Progenitor cell of endocrine pancreas (in vitro differentiated cells): ENCODE data around the gene CLCN7. TPM values are rescaled to one million over a fixed set of nuclear protein-coding genes. Genes with fewer than 3 reads are reported as not detected.

Source experiments
- DNase-seq: peaks from one replicate; pipeline ENCODE4 v3.0.0; 2021; ENCODE audit warnings: low spot score; ENCODE audit not compliant: unreplicated experiment
- H3K27ac Mint-ChIP-seq: 2 replicates; pipeline ENCODE4 v1.8.0; 2021; ENCODE audit warnings: mild to moderate bottlenecking, moderate library complexity, mixed read lengths
- H3K27me3 Mint-ChIP-seq: 2 replicates; pipeline ENCODE4 v1.8.0; 2021; ENCODE audit warnings: mixed read lengths
- H3K36me3 Mint-ChIP-seq: 2 replicates; pipeline ENCODE4 v1.8.0; 2022; ENCODE audit warnings: mixed read lengths; ENCODE audit not compliant: insufficient read depth
- H3K4me1 Mint-ChIP-seq: 2 replicates; pipeline ENCODE4 v1.8.0; 2021; ENCODE audit warnings: low read depth, mixed read lengths
- H3K4me3 Mint-ChIP-seq: 2 replicates; pipeline ENCODE4 v1.8.0; 2021; ENCODE audit warnings: low read depth, mild to moderate bottlenecking, moderate library complexity, mixed read lengths
- H3K9me3 Mint-ChIP-seq: 2 replicates; pipeline ENCODE4 v1.8.0; 2021; ENCODE audit warnings: low read depth, mixed read lengths
- CTCF ChIP-seq: fragments of 200-600 bp; sonication (generic); IDR thresholded peaks from one replicate; pipeline ENCODE4 v1.5.0; 2021; ENCODE audit warnings: antibody characterized with exemption, mild to moderate bottlenecking; ENCODE audit not compliant: unreplicated experiment
- total RNA-seq: library from RNA; stranded (reverse); gene quantifications from 2 replicates; pipeline ENCODE4 v1.2.1, GENCODE V29; 2021

CLCN7 gene
- total RNA-seq, 1 donor from 2014 or later = 89.4 TPM

- DNase-seq = no peak
- Mint-ChIP-seq H3K27me3 (no peaks in the 10 kb centered on the region), H3K9me3 (no peaks in the 10 kb centered on the region), H3K4me3 (no peak overlapping the region), H3K27ac (no peak overlapping the region), H3K36me3 (peaks cover 10% of the 10 kb centered on the region), H3K4me1 (no peaks in the 10 kb centered on the region)
- no peak for TF ChIP-seq CTCF
These were observed 73.6 kb downstream of the CLCN7 start for GRCh38 chr16:1401061-1401757.

GRCh38 chr16:1398826-1399581 is 75.8 kb downstream of the CLCN7 start:
- Mint-ChIP-seq H3K36me3 (peaks cover 10% of the 10 kb centered on the region), H3K27me3 (no peaks in the 10 kb centered on the region), H3K4me3 (no peak overlapping the region), H3K27ac (no peak overlapping the region), H3K4me1 (no peaks in the 10 kb centered on the region), H3K9me3 (no peaks in the 10 kb centered on the region)
- no peak for TF ChIP-seq CTCF
- DNase-seq = no peak

- no peak for TF ChIP-seq CTCF
- Mint-ChIP-seq H3K27me3 (no peaks in the 10 kb centered on the region), H3K4me1 (no peaks in the 10 kb centered on the region), H3K27ac (no peak overlapping the region), H3K9me3 (no peaks in the 10 kb centered on the region), H3K36me3 (peaks cover 8% of the 10 kb centered on the region), H3K4me3 (no peak overlapping the region)
- no peak for DNase-seq
These were observed 76.5 kb downstream of the CLCN7 start for GRCh38 chr16:1398351-1398750.

GRCh38 chr16:1397779-1398178 is 77.0 kb downstream of the CLCN7 start:
- no peak for TF ChIP-seq CTCF
- Mint-ChIP-seq H3K9me3 (no peaks in the 10 kb centered on the region), H3K27me3 (no peaks in the 10 kb centered on the region), H3K4me3 (no peak overlapping the region), H3K36me3 (peaks cover 9% of the 10 kb centered on the region), H3K4me1 (no peaks in the 10 kb centered on the region), H3K27ac (no peak overlapping the region)
- DNase-seq = no peak

- no peaks in the 10 kb centered on the region for H3K4me1 Mint-ChIP-seq
- H3K36me3 Mint-ChIP-seq = peaks cover 10% of the 10 kb centered on the region
- DNase-seq = no peak
- H3K27me3 Mint-ChIP-seq = no peaks in the 10 kb centered on the region
- no peak for TF ChIP-seq CTCF
- no peaks in the 10 kb centered on the region for H3K9me3 Mint-ChIP-seq
- H3K27ac Mint-ChIP-seq = no peak overlapping the region
- no peak overlapping the region for H3K4me3 Mint-ChIP-seq
These were observed 79.3 kb downstream of the CLCN7 start for GRCh38 chr16:1395444-1396031.
